ENCODE measurements around the gene THADA.
A peak's percentile ranks its signal among the peaks of the same experiment; 100 is the strongest.

THADA gene

GRCh38 chr2:43292851-43293743 is 302.7 kb downstream of the THADA start:
- TF ChIP-seq REST (IDR thresholded peaks at IDR 0.05; ENCODE audit: insufficient replicate concordance, low read depth) (no peak), SPI1 (IDR thresholded peaks at IDR 0.05; ENCODE audit: borderline replicate concordance, low read depth) (no peak), GABPA (IDR thresholded peaks at IDR 0.05; ENCODE audit: low read depth) (no peak), CTCF (IDR thresholded peaks at IDR 0.05; ENCODE audit: insufficient read depth, low read length) (no peak), POLR2AphosphoS5 (IDR thresholded peaks at IDR 0.05; ENCODE audit: low read depth) (no peak)
- Histone ChIP-seq H3K27me3 (ENCODE audit: insufficient read depth, poor library complexity, severe bottlenecking) (no peaks in the 10 kb centered on the region), H3K27ac (replicated peaks) (peak overlapping the region; percentile 40), H3K4me3 (replicated peaks; ENCODE audit: insufficient read depth, low read length) (no peak overlapping the region)
- no peak for DNase-seq (ENCODE audit: low read depth in 1 of 2, low spot score in 1 of 2)

GRCh38 chr2:43292297-43292696 is 303.5 kb downstream of the THADA start:
- Histone ChIP-seq H3K27ac (replicated peaks) (no peak overlapping the region), H3K4me3 (replicated peaks; ENCODE audit: insufficient read depth, low read length) (no peak overlapping the region), H3K27me3 (ENCODE audit: insufficient read depth, poor library complexity, severe bottlenecking) (no peaks in the 10 kb centered on the region)
- TF ChIP-seq SPI1 (IDR thresholded peaks at IDR 0.05; ENCODE audit: borderline replicate concordance, low read depth), result no peak
- TF ChIP-seq CTCF (IDR thresholded peaks at IDR 0.05; ENCODE audit: insufficient read depth, low read length), result no peak
- no peak for TF ChIP-seq POLR2AphosphoS5 (IDR thresholded peaks at IDR 0.05; ENCODE audit: low read depth)
- no peak for TF ChIP-seq REST (IDR thresholded peaks at IDR 0.05; ENCODE audit: insufficient replicate concordance, low read depth)
- TF ChIP-seq GABPA (IDR thresholded peaks at IDR 0.05; ENCODE audit: low read depth), result no peak
- no peak for DNase-seq (ENCODE audit: low read depth in 1 of 2, low spot score in 1 of 2)

- H3K27ac ChIP-seq (replicated peaks), result no peak overlapping the region
- no peak for TF ChIP-seq SPI1 (IDR thresholded peaks at IDR 0.05; ENCODE audit: borderline replicate concordance, low read depth)
- TF ChIP-seq REST (IDR thresholded peaks at IDR 0.05; ENCODE audit: insufficient replicate concordance, low read depth), result no peak
- no peak for TF ChIP-seq CTCF (IDR thresholded peaks at IDR 0.05; ENCODE audit: insufficient read depth, low read length)
- TF ChIP-seq GABPA (IDR thresholded peaks at IDR 0.05; ENCODE audit: low read depth), result no peak
- no peak for TF ChIP-seq POLR2AphosphoS5 (IDR thresholded peaks at IDR 0.05; ENCODE audit: low read depth)
- no peak overlapping the region for H3K4me3 ChIP-seq (replicated peaks; ENCODE audit: insufficient read depth, low read length)
- no peaks in the 10 kb centered on the region for H3K27me3 ChIP-seq (ENCODE audit: insufficient read depth, poor library complexity, severe bottlenecking)
- no peak for DNase-seq (ENCODE audit: low read depth in 1 of 2, low spot score in 1 of 2)
Measured at GRCh38 chr2:43289331-43289730, 306.5 kb downstream of the THADA start.

All from HL-60 (cell line).